Measurements from ENCODE around the gene TRAF7. TPM values are rescaled to one million over a fixed set of nuclear protein-coding genes. Genes with fewer than 3 reads are reported as not detected.

TRAF7 gene
- total RNA-seq, 1 experiment from 2014 or later: 69.0 TPM

DNA sequence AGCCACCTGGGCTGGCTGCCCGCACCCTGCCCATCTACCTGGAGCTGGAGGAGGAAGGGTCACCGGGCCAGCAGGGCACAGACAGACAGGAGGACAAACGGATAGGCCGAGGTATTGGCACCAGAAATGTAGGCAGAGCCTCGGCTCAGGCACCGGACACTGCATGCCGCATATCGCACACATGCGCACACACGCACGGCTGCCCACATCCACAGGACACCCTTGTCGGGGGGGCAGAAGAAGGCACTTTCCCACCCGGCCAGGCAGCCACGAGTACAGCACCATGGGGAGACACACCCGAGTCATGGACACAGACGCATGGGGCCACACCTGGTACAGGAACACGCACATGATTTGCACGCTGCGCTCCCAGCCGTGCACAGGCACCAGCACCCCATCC is 26.4 kb downstream of the TRAF7 start:
- DNase-seq (ENCODE audit: low read depth): no peak

DNA sequence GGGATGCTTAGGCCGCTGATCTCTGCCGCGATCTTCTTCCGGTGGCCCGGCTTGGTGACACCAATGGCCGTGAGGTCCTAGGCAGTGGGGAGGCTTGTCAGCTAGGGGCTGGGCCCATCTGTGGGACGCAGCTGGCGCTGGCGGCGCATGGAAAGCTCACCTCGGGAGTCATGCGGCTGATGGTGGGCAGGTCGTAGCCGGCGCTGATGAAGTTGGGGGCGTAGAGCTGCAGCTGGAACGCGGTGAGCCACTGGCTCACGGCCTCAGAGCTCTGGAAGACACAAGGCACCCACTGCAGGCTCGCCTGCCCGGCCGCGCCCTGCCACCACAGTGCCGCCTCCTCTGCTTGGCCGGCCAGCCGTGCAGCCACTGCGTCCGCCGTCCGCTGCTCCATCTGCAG is 28.1 kb downstream of the TRAF7 start:
- DNase-seq (ENCODE audit: low read depth): no peak

DNA sequence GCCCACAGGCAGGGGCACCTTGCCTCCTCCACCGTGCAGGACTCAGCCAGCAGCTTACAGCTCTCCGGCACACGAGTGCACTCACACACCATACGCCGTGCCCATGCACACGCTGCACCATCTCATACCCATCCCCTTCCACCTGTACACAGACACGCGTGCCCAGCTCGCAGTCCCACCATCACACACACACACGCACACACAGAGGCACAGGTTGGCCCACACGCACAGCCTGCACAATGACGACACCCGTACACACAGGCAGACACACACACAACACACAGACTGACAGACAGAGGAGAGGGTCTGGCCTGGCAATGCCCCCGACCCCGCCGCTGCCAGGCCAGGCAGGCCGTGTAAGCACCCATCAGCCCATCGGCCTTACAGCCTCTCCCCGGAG is 28.8 kb downstream of the TRAF7 start:
- no peak for DNase-seq (ENCODE audit: low read depth)

DNA sequence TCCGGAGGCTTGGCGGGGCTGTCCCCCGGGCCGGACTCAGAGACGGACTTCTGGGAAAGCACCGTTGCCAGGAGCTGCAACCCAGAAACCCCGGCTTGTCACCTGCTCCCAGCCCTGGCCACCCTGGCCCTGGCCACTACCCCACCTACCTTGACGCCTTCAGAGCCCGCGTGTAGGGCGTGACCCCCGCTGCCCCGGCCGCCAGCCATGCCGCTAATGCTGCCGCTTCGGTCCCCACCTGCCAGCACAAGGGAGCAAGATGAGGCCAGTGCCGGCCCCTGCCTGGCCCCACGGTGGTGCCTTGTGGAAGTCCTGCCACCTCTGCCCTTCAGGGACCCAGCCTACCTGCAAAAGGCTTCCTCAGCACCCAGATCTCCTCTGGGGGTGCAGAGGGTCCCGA is 29.4 kb downstream of the TRAF7 start:
- no peak for DNase-seq (ENCODE audit: low read depth)

DNA sequence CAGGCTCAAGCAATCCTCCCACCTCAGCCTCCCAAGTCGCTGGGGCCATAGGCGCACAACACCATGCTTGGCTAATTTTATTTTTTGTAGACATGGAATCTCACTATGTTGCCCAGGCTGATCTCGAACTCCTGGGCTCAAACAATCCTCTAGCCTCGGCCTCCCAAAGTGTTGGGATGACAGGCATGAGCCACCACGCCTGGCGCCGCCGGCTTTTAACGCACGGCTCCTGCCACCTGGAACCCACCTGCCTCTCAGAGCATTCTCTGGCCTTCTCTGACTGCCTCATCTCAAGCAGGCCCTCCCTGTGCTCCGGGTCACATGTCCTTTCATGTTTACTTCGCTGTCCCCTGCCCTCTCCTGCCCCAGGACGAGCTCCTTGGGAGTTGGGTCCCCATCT is 30.5 kb downstream of the TRAF7 start:
- DNase-seq (ENCODE audit: low read depth): no peak

DNA sequence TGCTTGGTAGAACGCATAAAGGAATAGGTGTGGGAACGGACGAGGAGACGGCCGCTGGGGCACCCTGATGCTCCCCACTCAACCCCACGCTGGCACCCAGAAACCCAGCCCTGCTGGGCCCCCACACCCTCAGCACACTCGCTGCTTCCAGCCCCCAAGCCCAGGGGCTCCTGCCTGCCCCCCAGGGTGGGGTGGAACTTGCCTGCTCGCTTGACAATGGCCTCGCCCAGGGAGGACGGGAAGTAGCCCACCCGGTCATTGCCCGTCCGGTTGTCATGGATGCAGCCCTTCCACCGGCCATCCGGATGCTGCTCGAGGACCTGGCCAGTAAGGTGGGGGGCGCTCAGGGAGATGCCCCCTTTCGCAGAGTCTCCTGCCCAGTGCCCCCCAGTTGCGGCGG is 30.9 kb downstream of the TRAF7 start:
- no peak for DNase-seq (ENCODE audit: low read depth)

DNA sequence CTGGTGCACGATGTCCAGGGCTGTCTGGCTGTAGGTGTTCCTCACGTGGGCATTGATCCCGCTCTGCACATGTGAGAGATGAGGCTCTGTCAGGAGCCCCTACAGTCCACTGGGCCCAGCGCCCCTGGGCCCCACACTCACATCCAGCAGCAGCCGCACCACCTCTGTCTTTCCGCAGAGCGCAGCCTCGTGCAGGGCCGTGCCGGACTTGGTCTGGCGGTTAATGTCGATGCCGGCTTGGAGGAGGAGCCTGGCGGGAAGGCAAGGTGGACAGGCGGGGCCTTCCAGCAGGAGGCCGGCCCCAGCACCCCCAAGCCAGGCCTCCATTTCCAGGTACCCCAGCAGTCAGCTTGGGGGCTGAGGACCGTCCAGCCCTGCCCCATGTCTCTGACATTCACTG is 31.6 kb downstream of the TRAF7 start:
- no peak for DNase-seq (ENCODE audit: low read depth)

DNA sequence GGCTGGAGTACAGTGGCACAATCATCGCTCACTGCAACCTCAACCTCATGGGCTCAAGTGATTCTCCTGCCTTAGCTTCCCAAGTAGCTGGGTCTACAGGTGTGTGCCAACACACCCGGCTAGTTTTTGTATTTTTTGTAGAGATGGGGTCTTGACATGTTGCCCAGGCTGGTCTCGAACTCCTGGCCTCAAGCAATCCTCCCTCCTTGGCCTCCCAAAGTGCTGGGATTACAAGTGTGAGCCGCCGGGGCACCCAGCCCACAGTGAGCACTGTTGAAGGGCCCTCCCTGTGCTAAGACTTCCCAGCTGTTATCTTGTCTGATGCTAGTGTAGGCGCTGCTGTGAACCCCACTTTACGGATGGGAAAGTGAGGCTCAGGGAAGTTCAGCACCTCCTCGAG is 32.8 kb downstream of the TRAF7 start:
- no peak for DNase-seq (ENCODE audit: low read depth)

DNA sequence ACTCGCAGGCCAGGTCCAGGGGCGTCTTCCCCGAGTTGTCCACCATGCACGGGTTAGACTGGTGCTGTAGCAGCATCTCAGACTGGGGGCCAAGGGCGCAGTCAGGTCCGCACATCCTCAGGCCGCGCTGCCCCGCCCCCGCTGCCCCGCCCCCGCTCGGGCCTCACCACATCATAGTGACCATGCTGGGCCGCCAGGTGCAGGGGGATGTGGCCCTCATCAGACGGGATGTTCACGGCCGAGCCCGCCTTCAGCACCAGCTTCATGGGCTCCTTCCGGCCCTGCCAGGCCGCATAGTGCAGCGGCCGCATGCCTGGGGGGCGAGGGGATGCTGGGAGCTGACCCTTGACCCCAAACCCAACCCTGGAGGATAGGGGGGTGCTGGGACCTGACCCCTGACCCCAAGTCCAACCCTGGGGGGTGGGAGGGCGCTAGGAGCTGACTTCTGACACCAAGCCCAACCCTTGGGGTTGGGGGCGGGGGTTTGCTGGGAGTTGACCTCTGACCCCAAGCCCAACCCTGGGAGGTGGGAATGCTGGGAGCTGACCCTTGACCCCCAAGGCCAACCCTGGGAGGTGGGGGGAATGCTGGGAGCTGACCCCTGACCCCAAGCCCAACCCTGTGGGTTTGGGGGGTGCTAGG is 33.8 kb downstream of the TRAF7 start:
- DNase-seq (ENCODE audit: low read depth): no peak

DNA sequence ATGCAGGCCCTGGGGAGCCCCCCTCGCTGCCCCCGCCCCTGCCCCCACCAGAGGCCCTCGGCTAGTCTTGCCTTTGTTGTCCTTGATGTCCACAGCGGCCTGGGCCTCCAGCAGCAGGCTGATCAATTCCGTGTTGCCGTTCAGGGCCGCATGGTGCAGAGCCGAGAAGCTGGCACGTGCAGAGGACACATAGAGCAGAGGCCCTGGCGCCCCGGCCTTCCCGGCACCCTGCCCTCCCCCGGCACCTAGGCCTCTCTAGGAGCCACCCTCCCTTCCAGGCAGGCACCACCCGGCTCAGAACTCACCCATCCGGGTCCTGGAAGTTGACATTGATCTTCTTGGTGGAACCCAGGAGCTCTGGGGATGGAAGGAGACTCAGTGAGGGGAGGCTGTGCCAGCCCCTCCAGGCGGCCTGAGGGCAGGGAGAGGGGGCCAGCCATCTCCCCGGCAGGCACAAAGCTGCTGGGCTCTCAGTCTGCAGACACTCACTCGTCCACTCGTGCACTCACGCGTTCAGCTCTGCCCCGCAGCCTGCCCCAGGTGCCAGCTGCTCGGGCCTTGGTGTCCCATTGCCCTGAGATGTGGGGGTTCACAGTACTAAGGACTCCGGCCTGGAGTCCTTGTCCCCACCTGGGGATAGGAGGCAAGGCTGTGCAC is 34.5 kb downstream of the TRAF7 start:
- no peak for DNase-seq (ENCODE audit: low read depth)

DNA sequence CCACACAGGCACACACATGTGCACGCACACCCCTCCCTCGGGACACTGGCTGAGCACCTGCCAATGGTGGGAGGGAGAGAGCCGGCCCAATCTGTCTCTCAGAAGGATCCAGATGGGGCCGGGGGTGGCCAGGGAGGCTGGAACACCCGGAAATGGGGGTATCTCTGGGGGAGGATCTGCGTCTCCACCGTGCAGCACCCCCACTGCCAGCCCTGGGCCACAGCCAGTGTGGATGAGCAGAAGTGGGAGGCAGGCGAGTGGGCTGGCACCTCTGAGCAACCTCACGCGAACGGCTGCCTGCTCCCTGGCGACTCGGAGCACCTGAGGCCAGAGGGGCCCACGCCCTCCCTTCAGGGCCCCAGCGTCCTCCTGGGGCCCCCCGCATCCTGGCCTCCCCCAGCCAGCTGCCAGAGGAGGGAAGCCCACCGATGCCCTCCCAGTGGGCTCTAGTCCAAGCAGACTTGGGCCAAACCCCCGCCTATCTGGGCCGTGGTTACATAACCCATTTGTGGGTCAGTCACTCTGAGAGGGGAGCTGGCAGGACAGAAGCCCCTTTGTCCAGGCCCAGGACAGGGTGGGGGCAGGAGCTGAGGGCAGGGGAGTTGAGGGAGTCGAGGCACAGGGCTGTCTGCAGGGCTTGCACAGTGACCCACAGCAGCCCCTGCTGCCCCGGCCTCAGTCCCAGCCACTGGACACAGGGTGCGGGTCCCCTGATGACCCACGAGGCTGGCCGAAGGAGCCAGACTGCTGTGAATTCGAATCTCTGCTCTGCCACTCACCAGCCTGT is 35.3 kb downstream of the TRAF7 start:
- no peak for DNase-seq (ENCODE audit: low read depth)

DNA sequence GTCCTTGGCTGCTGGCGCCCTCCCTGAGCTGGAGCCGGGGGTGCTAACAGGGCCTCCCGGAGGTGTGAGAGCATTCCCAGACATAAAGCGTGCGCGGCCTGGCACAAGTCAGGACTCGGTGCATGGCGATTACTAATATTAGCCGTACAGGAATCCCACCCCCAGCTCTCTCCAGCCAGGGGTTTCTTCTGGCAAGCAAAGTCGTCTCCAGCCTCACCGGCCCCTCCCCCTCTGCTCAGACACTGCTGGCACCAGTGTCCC is 35.8 kb downstream of the TRAF7 start:
- no peak for DNase-seq (ENCODE audit: low read depth)

DNA sequence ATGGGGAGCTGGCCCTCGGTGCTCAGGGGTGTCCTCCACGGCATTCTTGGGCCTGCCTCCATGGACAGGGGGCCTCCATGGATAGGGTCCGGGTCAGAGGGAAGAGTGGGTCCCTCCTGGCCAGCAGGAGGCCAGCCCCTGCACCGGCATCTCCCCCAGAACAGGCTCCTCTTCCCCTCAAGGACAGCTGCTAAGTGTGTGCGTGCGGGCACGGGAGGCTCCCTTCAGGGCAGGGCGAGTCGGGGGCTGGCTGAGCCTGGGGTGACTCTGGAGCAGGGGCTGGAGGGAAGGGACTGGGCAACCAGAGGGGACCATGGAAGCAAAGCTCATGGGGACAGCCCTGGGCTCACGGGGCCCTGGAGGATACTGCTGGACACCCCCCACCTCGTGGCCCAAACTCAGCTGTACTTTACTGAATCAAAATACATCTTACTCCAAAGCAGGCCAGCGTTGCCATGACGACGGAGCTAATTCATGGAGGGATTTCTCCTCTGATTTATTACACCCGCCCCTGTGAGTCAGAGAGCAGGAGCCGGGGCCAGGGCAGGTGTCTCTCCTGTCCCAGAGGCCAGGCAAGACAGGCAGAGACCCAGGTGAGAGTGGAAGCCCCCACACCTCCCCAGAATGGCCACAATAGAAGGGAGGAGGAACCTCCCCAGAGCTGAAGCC is 38.7 kb downstream of the TRAF7 start:
- peak; percentile 90 for DNase-seq (ENCODE audit: low read depth)

DNA sequence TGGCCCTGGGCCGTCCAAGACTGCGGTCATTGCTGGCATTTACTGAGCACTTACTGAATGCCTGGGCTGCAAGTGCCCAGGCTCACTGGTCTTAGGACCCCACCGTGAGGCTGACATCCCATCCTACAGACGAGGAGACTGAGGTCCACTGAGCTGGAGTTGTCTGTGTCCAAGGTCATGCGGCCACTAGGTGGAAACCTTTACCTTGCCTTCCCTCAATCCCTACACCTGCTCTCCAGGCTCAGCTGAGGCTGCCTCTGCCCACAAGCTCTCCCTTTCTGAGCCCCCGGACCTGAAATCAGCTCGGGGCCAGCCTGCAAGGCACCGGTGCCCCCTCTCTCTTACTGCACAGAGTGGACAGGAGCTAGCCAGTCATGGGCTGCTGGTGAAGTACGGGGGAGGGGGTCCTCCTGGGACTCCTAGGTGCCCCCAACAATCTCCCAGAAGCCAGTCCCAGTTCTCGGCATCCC is 39.3 kb downstream of the TRAF7 start:
- DNase-seq (ENCODE audit: low read depth): peak; percentile 51

DNA sequence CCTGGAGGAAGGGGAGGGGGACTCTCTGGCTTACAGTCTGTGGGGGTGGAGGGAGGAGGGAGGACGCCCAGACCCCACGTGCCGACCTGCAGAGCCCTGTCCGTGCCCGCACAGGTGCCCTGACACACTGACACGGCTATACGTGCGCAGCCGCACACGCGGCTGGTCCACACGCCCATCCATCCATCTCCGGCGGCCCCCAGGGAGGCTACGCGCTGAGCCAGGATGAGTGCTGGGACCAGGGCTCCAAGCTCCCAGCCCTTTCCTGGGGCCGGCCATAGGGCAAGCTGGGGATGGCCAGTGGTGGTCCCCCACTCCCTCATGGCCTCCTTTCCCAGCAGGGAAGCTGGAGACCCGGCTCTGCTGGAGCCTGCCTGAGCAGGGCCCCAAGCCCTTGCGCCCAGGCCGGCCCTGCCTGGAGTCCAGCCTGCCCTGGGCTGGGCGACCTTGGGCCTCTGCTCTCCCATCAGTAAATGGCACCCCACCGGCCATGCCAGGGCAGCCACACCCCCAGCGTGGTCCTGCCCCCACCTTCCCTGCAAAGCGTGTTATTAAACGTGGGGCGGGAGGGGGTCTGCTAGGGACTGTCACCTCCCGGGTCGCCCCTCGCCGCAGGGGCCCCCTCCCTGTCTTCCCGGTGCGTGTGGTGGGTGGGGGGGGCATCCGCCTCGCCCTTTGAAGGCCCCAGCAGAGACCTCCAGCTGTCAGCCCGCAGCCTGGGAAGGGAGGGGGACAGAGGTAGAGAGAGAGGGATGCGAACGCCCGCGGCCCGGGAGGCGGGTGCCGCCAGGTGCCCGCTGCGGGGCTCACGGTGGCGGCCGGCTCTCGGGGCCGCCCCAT is 40.0 kb downstream of the TRAF7 start:
- DNase-seq (ENCODE audit: low read depth): no peak

DNA sequence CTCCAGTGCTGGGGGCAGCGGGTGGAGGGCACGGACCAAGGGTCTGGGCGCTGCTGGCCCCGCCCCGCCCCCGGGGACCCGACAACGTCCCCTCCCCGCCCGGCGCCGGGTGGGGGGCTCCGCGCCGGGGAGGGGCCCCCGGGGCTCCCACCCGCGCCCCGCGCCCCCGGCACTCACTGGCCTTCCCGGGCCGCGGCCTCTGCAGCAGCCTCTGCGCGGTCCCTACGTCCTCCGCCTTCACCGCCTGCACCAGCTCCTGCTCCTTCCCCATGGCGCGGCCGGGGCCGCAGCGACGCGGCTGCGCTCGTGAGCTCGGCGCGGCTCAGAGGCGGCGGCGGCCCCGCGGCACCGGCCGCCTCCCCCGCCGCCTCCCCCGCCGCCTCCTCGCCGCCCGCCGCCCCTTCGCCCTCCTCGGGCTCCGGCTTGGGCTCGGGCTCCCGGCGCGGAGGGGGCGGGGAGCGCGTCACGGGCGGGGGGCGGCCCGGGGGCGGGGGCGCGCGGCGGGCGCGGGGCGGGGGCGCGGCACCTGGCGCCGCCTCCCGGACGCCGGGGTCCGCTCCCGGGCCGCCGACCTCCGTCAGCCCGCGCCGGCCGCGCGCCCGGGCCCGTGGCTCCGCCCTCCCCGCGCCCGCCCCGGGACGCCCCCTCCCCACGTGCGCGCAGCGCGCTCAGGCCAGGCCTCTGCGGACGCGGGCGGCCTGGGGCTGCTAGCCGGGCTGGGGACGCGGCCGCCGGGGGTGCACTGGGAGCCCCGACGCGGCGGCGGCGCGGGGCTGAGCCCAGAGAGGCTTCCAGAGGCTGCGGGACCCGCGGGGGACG is 40.8 kb downstream of the TRAF7 start, which contains the start of gene CASKIN1:
Gene CASKIN1, minus strand, starts transcription at position 444 of the 819 bp plus-strand sequence. Its CDS starts 173 bp downstream, at position 271.
- DNase-seq (ENCODE audit: low read depth): no peak

DNA sequence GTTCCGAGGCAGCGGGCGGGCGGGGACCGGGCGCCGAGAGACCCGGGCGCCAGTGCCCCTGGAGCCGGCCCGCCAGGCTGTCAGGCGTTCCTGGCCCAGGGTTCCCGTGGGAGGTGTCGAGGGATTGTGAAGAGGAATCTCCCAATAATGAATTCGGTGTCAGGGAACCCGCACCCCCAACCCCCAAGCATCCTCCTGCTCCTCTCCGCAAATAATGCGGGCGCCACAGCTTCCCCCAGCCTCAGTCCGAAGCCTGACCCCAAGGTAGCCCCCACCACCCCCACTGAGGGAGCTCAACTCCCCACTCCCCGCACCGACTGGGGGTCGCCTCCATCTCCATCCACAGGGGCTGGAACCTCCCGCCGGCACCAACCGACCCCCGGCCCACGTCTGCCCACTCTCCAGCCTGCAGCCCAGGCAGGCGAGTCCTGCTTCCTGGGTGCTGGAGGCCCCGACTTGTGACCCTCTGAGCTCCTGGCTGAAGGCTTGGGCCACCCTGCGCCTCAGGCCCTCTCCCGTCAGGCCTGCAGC is 41.5 kb downstream of the TRAF7 start:
- no peak for DNase-seq (ENCODE audit: low read depth)

DNA sequence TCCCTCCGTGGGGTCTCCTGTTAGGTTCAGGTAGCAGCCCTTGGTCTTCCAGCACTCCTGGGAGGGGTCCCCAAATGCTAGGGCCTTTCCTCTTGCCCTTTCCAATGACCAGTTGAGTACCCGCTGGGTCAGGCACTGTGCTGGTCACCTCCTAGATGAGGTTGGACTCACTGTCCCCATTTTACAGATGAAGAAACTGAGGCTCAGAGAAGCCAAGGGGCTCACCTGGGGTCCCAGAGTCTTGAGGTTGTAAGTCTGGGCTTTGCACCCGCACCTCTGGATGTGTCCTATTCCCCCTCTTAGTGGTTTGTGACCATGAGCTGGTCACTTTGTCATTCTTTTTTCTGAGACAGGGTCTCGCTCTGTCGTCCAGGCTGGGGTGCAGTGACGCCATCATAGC is 42.2 kb downstream of the TRAF7 start:
- DNase-seq (ENCODE audit: low read depth): no peak

DNA sequence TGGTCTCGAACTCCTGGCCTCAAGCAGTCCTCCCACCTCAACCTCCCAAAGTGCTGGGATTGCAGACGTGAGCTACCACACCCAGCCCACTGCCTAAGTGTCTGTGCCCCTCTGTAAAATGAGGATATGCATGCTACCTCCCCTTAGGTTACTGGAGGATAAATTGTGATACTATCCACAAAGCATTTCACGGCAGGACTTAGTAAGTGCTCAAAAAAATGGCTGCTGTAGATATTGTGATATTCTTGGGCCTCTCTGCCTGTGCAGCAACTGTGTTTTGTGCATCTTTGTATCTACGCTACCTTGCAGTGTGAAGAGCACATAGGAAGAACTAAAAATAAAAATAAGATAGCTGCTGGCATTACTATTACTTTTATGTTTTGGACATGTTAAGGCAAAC is 42.7 kb downstream of the TRAF7 start:
- no peak for DNase-seq (ENCODE audit: low read depth)

DNA sequence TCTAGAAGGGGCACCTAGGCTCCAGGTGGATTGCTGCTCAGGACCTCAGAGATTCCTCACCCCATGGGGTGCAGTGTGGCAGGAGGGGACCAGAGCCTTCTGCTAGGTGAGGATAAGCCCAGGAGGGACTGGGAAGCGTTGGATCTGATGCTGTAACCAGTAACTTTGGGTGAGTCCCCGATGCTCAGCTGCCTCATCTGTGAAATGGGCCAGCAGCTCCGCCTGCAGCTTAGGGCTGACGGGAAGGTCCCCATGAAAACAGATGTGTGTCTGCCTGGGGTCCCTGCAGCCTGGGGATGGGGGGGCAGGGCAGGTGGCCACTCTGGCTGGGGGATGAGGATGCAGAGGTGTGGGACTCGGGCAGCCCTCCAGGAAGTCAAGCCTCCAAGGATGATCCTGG is 43.5 kb downstream of the TRAF7 start:
- DNase-seq (ENCODE audit: low read depth): no peak
